ENCODE data around the gene FAM219B. TPM values are rescaled to one million over a fixed set of nuclear protein-coding genes. Genes with fewer than 3 reads are reported as not detected.
"Not testable (repeated sequence)": the region's sequence is repeated elsewhere in the genome, so short reads cannot be mapped to it uniquely, and the experiment has no call there.

The FAM219B gene
- total and polyA plus RNA-seq, 9 donors, result 31.0 to 125 (median 67.4) TPM

- H3K4me3 ChIP-seq, result no peak overlapping the region
- no peaks in the 10 kb centered on the region for H3K9me3 ChIP-seq
- no peaks in the 10 kb centered on the region for H3K36me3 ChIP-seq
- no peak overlapping the region for H3K27ac ChIP-seq
- intact Hi-C loops (cut with DNase I), result loop anchor here (5.0 to 10.0 kb wide), 5 partner anchors 169 to 569 kb away; partner anchors contain the start of genes C15orf39 (in 1 of the 4) and CSK (in 1 of the 4)
- peaks cover 2% of the 10 kb centered on the region for H3K4me1 ChIP-seq (ENCODE audit: insufficient read depth)
- 56 to 69% (median 57%) methylated on average over 3 of the region's 3 CpGs for WGBS, 3 donors
- no peaks in the 10 kb centered on the region for H3K27me3 ChIP-seq
- no peak for DNase-seq
- TF ChIP-seq EP300 (IDR thresholded peaks at IDR 0.05) (no peak), POLR2A (IDR thresholded peaks at IDR 0.05) (no peak), CTCF (IDR thresholded peaks at IDR 0.05) (no peak)
These were observed 44.4 kb upstream of the FAM219B start for GRCh38 chr15:74951006-74951405.

- Histone ChIP-seq H3K27me3 (no peaks in the 10 kb centered on the region), H3K9me3 (no peaks in the 10 kb centered on the region), H3K36me3 (no peaks in the 10 kb centered on the region), H3K4me3 (no peak overlapping the region), H3K4me1 (ENCODE audit: insufficient read depth) (peaks cover 2% of the 10 kb centered on the region), H3K27ac (no peak overlapping the region)
- intact Hi-C loops (cut with DNase I), result loop anchor here (5.0 to 10.0 kb wide), 5 partner anchors 168 to 568 kb away; partner anchors contain the start of genes C15orf39 (in 1 of the 4) and CSK (in 1 of the 4)
- 39 to 48% (median 44%) methylated on average over 7 of the region's 7 CpGs for WGBS, 3 donors
- DNase-seq, result peak; percentile 60 to 87 (median 74)
- TF ChIP-seq EP300 (IDR thresholded peaks at IDR 0.05), result no peak
- TF ChIP-seq CTCF (IDR thresholded peaks at IDR 0.05), result peak; percentile 93 to 98 (median 98)
- no peak for TF ChIP-seq POLR2A (IDR thresholded peaks at IDR 0.05)
These were observed 43.6 kb upstream of the FAM219B start for GRCh38 chr15:74950078-74950908.

- no peaks in the 10 kb centered on the region for H3K36me3 ChIP-seq
- intact Hi-C loops (cut with DNase I), result no loop called here
- H3K4me3 ChIP-seq, result peak within 1 kb of the TSS; percentile 95
- peak; percentile 90 to 95 (median 93) for DNase-seq
- peak within 1 kb of the TSS; percentile 73 to 74 for H3K27ac ChIP-seq
- no peaks in the 10 kb centered on the region for H3K27me3 ChIP-seq
- WGBS, 3 donors, result 0 to 1% (median 0%) methylated on average over 46 to 85 of the region's 85 CpGs
- no peaks in the 10 kb centered on the region for H3K9me3 ChIP-seq
- peaks cover 2% of the 10 kb centered on the region for H3K4me1 ChIP-seq (ENCODE audit: insufficient read depth)
- peak; percentile 51 for TF ChIP-seq POLR2A (IDR thresholded peaks at IDR 0.05)
- no peak for TF ChIP-seq EP300 (IDR thresholded peaks at IDR 0.05)
- peak in 2 of 3 donors; percentile 19 to 24 for TF ChIP-seq CTCF (IDR thresholded peaks at IDR 0.05)
These were observed 31.1 kb upstream of the FAM219B start, which contains the start of gene COX5A for GRCh38 chr15:74937590-74938371. TSS of gene COX5A (minus strand) at chr15:74938073. CDS start at chr15:74938014, 59 bp downstream.

- intact Hi-C loops (cut with DNase I), result no loop called here
- H3K36me3 ChIP-seq, result no peaks in the 10 kb centered on the region
- peaks cover 2% of the 10 kb centered on the region for H3K4me1 ChIP-seq (ENCODE audit: insufficient read depth)
These were observed 30.6 kb upstream of the FAM219B start for GRCh38 chr15:74937272-74937589.

GRCh38 chr15:74935193-74935592 is 28.5 kb upstream of the FAM219B start:
- DNase-seq; H3K27ac ChIP-seq; H3K27me3 ChIP-seq; intact Hi-C loops (cut with DNase I); H3K9me3 ChIP-seq; H3K4me3 ChIP-seq; H3K36me3 ChIP-seq; H3K4me1 ChIP-seq (ENCODE audit: insufficient read depth): not testable (repeated sequence)
- 77 to 86% (median 82%) methylated on average over 3 of the region's 3 CpGs for WGBS, 3 donors

More at GRCh38 chr15:74937272-74937589, 30.6 kb upstream of the FAM219B start:
- Histone ChIP-seq H3K27ac (peak overlapping the region; percentile 73 to 74), H3K4me3 (peak overlapping the region; percentile 95), H3K9me3 (no peaks in the 10 kb centered on the region), H3K27me3 (no peaks in the 10 kb centered on the region)
- TF ChIP-seq POLR2A (IDR thresholded peaks at IDR 0.05), result no peak
- no peak for TF ChIP-seq CTCF (IDR thresholded peaks at IDR 0.05)
- TF ChIP-seq EP300 (IDR thresholded peaks at IDR 0.05), result no peak
- WGBS, 3 donors, result 0% methylated on average over 18 of the region's 18 CpGs
- DNase-seq, result peak in 1 of 5 donors; percentile 32

All from ovary (tissue), 9 donors.